IMR-90 (cell line): ENCODE data around the gene SLC17A4. TPM values are rescaled to one million over a fixed set of nuclear protein-coding genes. Genes with fewer than 3 reads are reported as not detected.

Experiments used
- ATAC-seq: fragments of 200-7000 bp; cut with Tn5 transposase; 2 replicates; pipeline ENCODE4 v1.9.1; 2020; ENCODE audit warnings: low read depth, mild to moderate bottlenecking, moderate library complexity
- BruUV-seq: library from RNA; stranded (reverse); fragments of 400-500 nt; replicated peaks from 2 replicates; lab custom pipeline; 2021; lab: Mats Ljungman, UMichigan
- CTCF ChIA-PET: fragments of 300-600 bp; formaldehyde crosslinking; extraction: SDS; loops from one replicate; lab custom pipeline; 2021; ENCODE audit warnings: antibody characterized with exemption; lab: Yijun Ruan, JAX
- POLR2A ChIA-PET: fragments of 300-600 bp; sonication (Branson Sonifier 250); formaldehyde crosslinking; loops from one replicate; lab custom pipeline; 2022; ENCODE audit warnings: antibody characterized with exemption; ENCODE audit not compliant: unreplicated experiment; lab: Charles Lee
- DNase-seq: peaks from one replicate; pipeline ENCODE4 v3.0.0; 2013
- H2AFZ ChIP-seq: replicated peaks from 2 replicates; pipeline ENCODE3; 2013; ENCODE audit warnings: low read length, mild to moderate bottlenecking; ENCODE audit not compliant: poor library complexity
- H2AK5ac ChIP-seq: 2 replicates; pipeline ENCODE4 v1.6.1; 2013; ENCODE audit warnings: low read depth, low read length, inconsistent platforms
- H2AK9ac ChIP-seq: replicated peaks from 2 replicates; pipeline ENCODE3; 2013; ENCODE audit warnings: mild to moderate bottlenecking, low read depth, low read length, moderate library complexity; ENCODE audit not compliant: poor library complexity
- H2BK120ac ChIP-seq: 2 replicates; pipeline ENCODE4 v1.6.1; 2013; ENCODE audit warnings: low read depth, low read length, inconsistent platforms
- H2BK15ac ChIP-seq: 3 replicates; pipeline ENCODE4 v1.6.1; 2013; ENCODE audit warnings: low read depth, low read length, inconsistent platforms
- H2BK20ac ChIP-seq: 2 replicates; pipeline ENCODE4 v1.6.1; 2013; ENCODE audit warnings: low read depth, mild to moderate bottlenecking, inconsistent platforms, low read length, moderate library complexity
- H2BK5ac ChIP-seq: 2 replicates; pipeline ENCODE4 v1.6.1; 2013; ENCODE audit warnings: mild to moderate bottlenecking, low read depth, low read length, inconsistent platforms; ENCODE audit not compliant: poor library complexity, severe bottlenecking
- H3K14ac ChIP-seq: replicated peaks from 2 replicates; pipeline ENCODE4 v1.6.1; 2013; ENCODE audit warnings: low read depth, low read length, inconsistent platforms
- H3K18ac ChIP-seq: 2 replicates; pipeline ENCODE4 v1.6.1; 2013; ENCODE audit warnings: low read depth, low read length, control low read depth
- H3K23ac ChIP-seq: 2 replicates; pipeline ENCODE4 v1.6.1; 2013; ENCODE audit warnings: low read depth, low read length, inconsistent platforms
- H3K27ac ChIP-seq: 2 replicates; pipeline ENCODE4 v1.5.1; 2013; ENCODE audit warnings: mild to moderate bottlenecking, control low read depth, low read length; ENCODE audit not compliant: insufficient read depth
- H3K27me3 ChIP-seq: 2 replicates; pipeline ENCODE4 v1.6.1; 2013; ENCODE audit warnings: low read length; ENCODE audit not compliant: control insufficient read depth, insufficient read depth
- H3K36me3 ChIP-seq: 2 replicates; pipeline ENCODE4 v1.6.1; 2013; ENCODE audit warnings: low read length, mixed read lengths; ENCODE audit not compliant: control insufficient read depth, insufficient read depth
- H3K4ac ChIP-seq: 2 replicates; pipeline ENCODE4 v1.6.1; 2013; ENCODE audit warnings: low read depth, low read length, inconsistent platforms
- H3K4me1 ChIP-seq: 2 replicates; pipeline ENCODE4 v1.6.1; 2013; ENCODE audit warnings: low read length, mixed read lengths; ENCODE audit not compliant: control insufficient read depth, insufficient read depth
- H3K4me2 ChIP-seq: 2 replicates; pipeline ENCODE4 v1.6.1; 2013; ENCODE audit warnings: low read depth, mild to moderate bottlenecking, control low read depth, low read length, moderate library complexity
- H3K4me3 ChIP-seq: 2 replicates; pipeline ENCODE4 v1.5.1; 2013; ENCODE audit warnings: low read depth, mild to moderate bottlenecking, control low read depth, low read length, moderate library complexity; ENCODE audit not compliant: insufficient read depth
- H3K56ac ChIP-seq: 2 replicates; pipeline ENCODE4 v1.6.1; 2013; ENCODE audit warnings: low read length, inconsistent platforms; ENCODE audit not compliant: insufficient read depth; ENCODE audit errors: extremely low read depth
- H3K79me1 ChIP-seq, 2 experiments: 2 replicates each; pipeline ENCODE4 v1.6.1; 2013; ENCODE audit warnings: low read length in 2 of 2, inconsistent platforms in 1 of 2, low read depth in 1 of 2
- H3K9ac ChIP-seq: 2 replicates; pipeline ENCODE4 v1.6.1; 2013; ENCODE audit warnings: low read depth, low read length, control low read depth
- H3K9me1 ChIP-seq: 2 replicates; pipeline ENCODE4 v1.6.1; 2013; ENCODE audit warnings: low read length, inconsistent platforms; ENCODE audit not compliant: insufficient read depth
- H3K9me3 ChIP-seq: 2 replicates; pipeline ENCODE4 v1.6.1; 2013; ENCODE audit warnings: low read length; ENCODE audit not compliant: control insufficient read depth, insufficient read depth
- H4K20me1 ChIP-seq: 2 replicates; pipeline ENCODE4 v1.6.1; 2013; ENCODE audit warnings: low read length, inconsistent platforms; ENCODE audit not compliant: insufficient read depth
- H4K5ac ChIP-seq: 2 replicates; pipeline ENCODE4 v1.6.1; 2013; ENCODE audit warnings: mild to moderate bottlenecking, low read depth, low read length, control low read depth
- H4K8ac ChIP-seq, 2 experiments: 2 replicates each; pipeline ENCODE4 v1.6.1; 2013; ENCODE audit warnings: low read depth in 2 of 2, low read length in 2 of 2, control low read depth in 1 of 2, inconsistent platforms in 1 of 2
- H4K91ac ChIP-seq: 2 replicates; pipeline ENCODE4 v1.6.1; 2013; ENCODE audit warnings: low read depth, low read length, inconsistent platforms; ENCODE audit not compliant: insufficient read depth
- CEBPB ChIP-seq: IDR thresholded peaks from 2 replicates; pipeline ENCODE4 v1.6.1; 2012; ENCODE audit warnings: low read depth, low read length, improper control_type of control experiment
- CHD1 ChIP-seq: IDR thresholded peaks from 2 replicates; pipeline ENCODE4 v1.6.1; 2012; ENCODE audit warnings: low read depth, low read length, improper control_type of control experiment
- FOS ChIP-seq: fragments of 150-350 bp; IDR thresholded peaks from 2 replicates; pipeline ENCODE4 v1.6.1; 2016; ENCODE audit warnings: low read depth, low read length
- MAFK ChIP-seq: IDR thresholded peaks from 2 replicates; pipeline ENCODE4 v1.6.1; 2012; ENCODE audit warnings: low read depth, low read length, improper control_type of control experiment
- MXI1 ChIP-seq: IDR thresholded peaks from 2 replicates; pipeline ENCODE4 v1.6.1; 2012; ENCODE audit warnings: low read depth, mild to moderate bottlenecking, low read length, moderate library complexity, borderline replicate concordance
- POLR2A ChIP-seq: IDR thresholded peaks from 2 replicates; pipeline ENCODE4 v1.6.1; 2012; ENCODE audit warnings: mild to moderate bottlenecking, low read depth, low read length
- RAD21 ChIP-seq: IDR thresholded peaks from 2 replicates; pipeline ENCODE4 v1.6.1; 2012; ENCODE audit warnings: low read length, improper control_type of control experiment
- RCOR1 ChIP-seq: IDR thresholded peaks from 2 replicates; pipeline ENCODE4 v1.6.1; 2012; ENCODE audit warnings: mild to moderate bottlenecking, low read length, improper control_type of control experiment; ENCODE audit not compliant: insufficient replicate concordance
- RFX5 ChIP-seq: IDR thresholded peaks from 2 replicates; pipeline ENCODE4 v1.8.0; 2012; ENCODE audit warnings: low read depth, mild to moderate bottlenecking, low read length, moderate library complexity
- WGBS, 2 experiments: methylation state at CpG; one replicate each; pipeline versions ENCODE4 v1.1.5 to v1.1.7; 2013; ENCODE audit warnings: missing lambda C conversion rate in 2 of 2; ENCODE audit not compliant: insufficient read length in 1 of 2; ENCODE audit errors: extremely low coverage in 2 of 2; 5-methylcytosine and 5-hydroxymethylcytosine counted together
- dilution Hi-C: fragments of 300-500 bp; cut with HindIII; formaldehyde crosslinking; loops from one replicate; pipeline ENCODE4 v1.14.3; 2018; ENCODE audit warnings: low sequenced_read_pairs; ENCODE audit not compliant: unreplicated experiment
- in situ Hi-C: fragments of 300-500 bp; cut with MboI; formaldehyde crosslinking; loops from 3 replicates; pipeline ENCODE4 v1.14.3; 2019; ENCODE audit warnings: low sequenced_read_pairs, inconsistent platforms, mixed read lengths
- intact Hi-C: fragments of 100-400 bp; cut with micrococcal nuclease; formaldehyde crosslinking; loops from 2 replicates; pipeline ENCODE4 v1.10.0; 2022
- polyA plus RNA-seq, 3 experiments: library from polyadenylated mRNA; depleted of rRNA; stranded (reverse); fragments of >200 nt; gene quantifications; 2 replicates each; pipeline ENCODE4 v1.2.3, GENCODE V29; 2012; ENCODE audit warnings: low replicate concordance in 1 of 3
- total RNA-seq: library from RNA; depleted of rRNA; stranded (reverse); fragments of >200 nt; gene quantifications from 2 replicates; pipeline ENCODE4 v1.2.3, GENCODE V29; 2012
- TF ChIP-seq, protein P1 (sequence below): fragments of 150-350 bp; IDR thresholded peaks from 2 replicates; pipeline ENCODE4 v1.6.1; 2017; ENCODE audit warnings: mild to moderate bottlenecking, antibody characterized with exemption, low read length, low read depth
- TF ChIP-seq, protein P2 (sequence below): conservative IDR thresholded peaks from 2 replicates; pipeline ENCODE4 v1.5.1; 2012; ENCODE audit warnings: mild to moderate bottlenecking, low read depth, low read length, improper control_type of control experiment

SLC17A4 gene
- total and polyA plus RNA-seq, 2 of the 4 experiments (the other 2 are of a cell fraction), result not detected

GRCh38 chr6:25768566-25768965 is 14.0 kb downstream of the SLC17A4 start:
- no peak overlapping the region for H3K56ac ChIP-seq
- H3K9me3 ChIP-seq, result no peaks in the 10 kb centered on the region
- no peak overlapping the region for H3K4me2 ChIP-seq
- no peaks in the 10 kb centered on the region for H3K36me3 ChIP-seq
- H3K14ac ChIP-seq, result no peak overlapping the region
- no peak for ATAC-seq
- dilution Hi-C loops (no loop called here), intact Hi-C loops (no loop called here), in situ Hi-C loops (no loop called here)
- H2BK15ac ChIP-seq, result no peak overlapping the region
- no peaks in the 10 kb centered on the region for H3K27me3 ChIP-seq
- 25% methylated on average over 1 of the region's 1 CpG; no CpG with 5 or more reads in 1 of the 2 experiments for WGBS, 2 experiments
- DNase-seq, result no peak
- no TSS peak for BruUV-seq
- H3K18ac ChIP-seq, result no peak overlapping the region
- no peak overlapping the region for H2BK120ac ChIP-seq
- no peak overlapping the region for H2AK5ac ChIP-seq
- no peak for TF ChIP-seq POLR2A
- TF ChIP-seq RCOR1, result no peak
- no peak for TF ChIP-seq FOS
- no peak for TF ChIP-seq RAD21
- TF ChIP-seq MXI1, result no peak
- TF ChIP-seq CHD1, result no peak
- TF ChIP-seq, protein P1, sequence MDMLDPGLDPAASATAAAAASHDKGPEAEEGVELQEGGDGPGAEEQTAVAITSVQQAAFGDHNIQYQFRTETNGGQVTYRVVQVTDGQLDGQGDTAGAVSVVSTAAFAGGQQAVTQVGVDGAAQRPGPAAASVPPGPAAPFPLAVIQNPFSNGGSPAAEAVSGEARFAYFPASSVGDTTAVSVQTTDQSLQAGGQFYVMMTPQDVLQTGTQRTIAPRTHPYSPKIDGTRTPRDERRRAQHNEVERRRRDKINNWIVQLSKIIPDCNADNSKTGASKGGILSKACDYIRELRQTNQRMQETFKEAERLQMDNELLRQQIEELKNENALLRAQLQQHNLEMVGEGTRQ, result no peak
- TF ChIP-seq, protein P2, sequence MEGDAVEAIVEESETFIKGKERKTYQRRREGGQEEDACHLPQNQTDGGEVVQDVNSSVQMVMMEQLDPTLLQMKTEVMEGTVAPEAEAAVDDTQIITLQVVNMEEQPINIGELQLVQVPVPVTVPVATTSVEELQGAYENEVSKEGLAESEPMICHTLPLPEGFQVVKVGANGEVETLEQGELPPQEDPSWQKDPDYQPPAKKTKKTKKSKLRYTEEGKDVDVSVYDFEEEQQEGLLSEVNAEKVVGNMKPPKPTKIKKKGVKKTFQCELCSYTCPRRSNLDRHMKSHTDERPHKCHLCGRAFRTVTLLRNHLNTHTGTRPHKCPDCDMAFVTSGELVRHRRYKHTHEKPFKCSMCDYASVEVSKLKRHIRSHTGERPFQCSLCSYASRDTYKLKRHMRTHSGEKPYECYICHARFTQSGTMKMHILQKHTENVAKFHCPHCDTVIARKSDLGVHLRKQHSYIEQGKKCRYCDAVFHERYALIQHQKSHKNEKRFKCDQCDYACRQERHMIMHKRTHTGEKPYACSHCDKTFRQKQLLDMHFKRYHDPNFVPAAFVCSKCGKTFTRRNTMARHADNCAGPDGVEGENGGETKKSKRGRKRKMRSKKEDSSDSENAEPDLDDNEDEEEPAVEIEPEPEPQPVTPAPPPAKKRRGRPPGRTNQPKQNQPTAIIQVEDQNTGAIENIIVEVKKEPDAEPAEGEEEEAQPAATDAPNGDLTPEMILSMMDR, result no peak
- no peak for TF ChIP-seq MAFK
- no peak for TF ChIP-seq CEBPB
- no peak for TF ChIP-seq RFX5
- H4K20me1 ChIP-seq, result no peaks in the 10 kb centered on the region
- no peak overlapping the region for H2AK9ac ChIP-seq
- no peaks in the 10 kb centered on the region for H3K9me1 ChIP-seq
- H3K79me1 ChIP-seq, result no peaks in the 10 kb centered on the region
- H2AFZ ChIP-seq, result no peak overlapping the region
- H3K23ac ChIP-seq, result no peak overlapping the region
- H4K91ac ChIP-seq, result no peak overlapping the region
- H3K4me1 ChIP-seq, result no peaks in the 10 kb centered on the region
- H3K9ac ChIP-seq, result no peak overlapping the region
- H4K5ac ChIP-seq, result no peak overlapping the region
- no peak overlapping the region for H3K4ac ChIP-seq
- H4K8ac ChIP-seq, result no peak overlapping the region
- no peak overlapping the region for H3K27ac ChIP-seq
- ChIA-PET POLR2A (no interaction called here), CTCF (no interaction called here)
- H2BK5ac ChIP-seq, result no peak overlapping the region
- no peak overlapping the region for H2BK20ac ChIP-seq
- H3K4me3 ChIP-seq, result no peak overlapping the region
